GM12872 (cell line): ENCODE measurements around the gene SEC31A.
A peak's percentile ranks its signal among the peaks of the same experiment; 100 is the strongest.

ENCODE experiments used
- TF ChIP-seq, protein P1 (sequence below): IDR thresholded peaks from 3 replicates; pipeline ENCODE4 v1.5.1; 2011; ENCODE audit warnings: low read depth, mild to moderate bottlenecking, low read length, moderate library complexity; ENCODE audit not compliant: insufficient read depth

The SEC31A gene

GRCh38 chr4:82900411-82901182, 9.6 kb upstream of the SEC31A start, which contains the start of gene THAP9:
Gene THAP9 (plus strand): TSS chr4:82900735. CDS start chr4:82900803, 68 bp downstream.
- TF ChIP-seq, protein P1, sequence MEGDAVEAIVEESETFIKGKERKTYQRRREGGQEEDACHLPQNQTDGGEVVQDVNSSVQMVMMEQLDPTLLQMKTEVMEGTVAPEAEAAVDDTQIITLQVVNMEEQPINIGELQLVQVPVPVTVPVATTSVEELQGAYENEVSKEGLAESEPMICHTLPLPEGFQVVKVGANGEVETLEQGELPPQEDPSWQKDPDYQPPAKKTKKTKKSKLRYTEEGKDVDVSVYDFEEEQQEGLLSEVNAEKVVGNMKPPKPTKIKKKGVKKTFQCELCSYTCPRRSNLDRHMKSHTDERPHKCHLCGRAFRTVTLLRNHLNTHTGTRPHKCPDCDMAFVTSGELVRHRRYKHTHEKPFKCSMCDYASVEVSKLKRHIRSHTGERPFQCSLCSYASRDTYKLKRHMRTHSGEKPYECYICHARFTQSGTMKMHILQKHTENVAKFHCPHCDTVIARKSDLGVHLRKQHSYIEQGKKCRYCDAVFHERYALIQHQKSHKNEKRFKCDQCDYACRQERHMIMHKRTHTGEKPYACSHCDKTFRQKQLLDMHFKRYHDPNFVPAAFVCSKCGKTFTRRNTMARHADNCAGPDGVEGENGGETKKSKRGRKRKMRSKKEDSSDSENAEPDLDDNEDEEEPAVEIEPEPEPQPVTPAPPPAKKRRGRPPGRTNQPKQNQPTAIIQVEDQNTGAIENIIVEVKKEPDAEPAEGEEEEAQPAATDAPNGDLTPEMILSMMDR, result no peak

DNA sequence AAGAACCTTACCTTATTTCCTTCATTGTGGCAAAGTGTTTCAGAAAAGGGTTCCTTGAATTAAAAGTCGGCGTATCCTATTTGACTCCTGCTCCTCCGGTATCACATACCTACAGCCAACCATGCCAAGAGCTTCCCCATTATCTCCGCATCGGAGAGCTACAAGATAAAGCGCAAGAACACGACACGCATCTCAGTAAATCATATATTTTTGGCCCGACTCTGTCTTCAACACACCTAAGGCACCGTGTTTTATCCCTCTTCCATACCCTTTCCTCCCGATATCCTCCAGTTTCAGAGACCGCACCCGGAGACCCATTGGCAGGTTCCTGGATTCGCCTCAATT, 9.1 kb upstream of the SEC31A start:
- TF ChIP-seq, protein P1, result no peak

DNA sequence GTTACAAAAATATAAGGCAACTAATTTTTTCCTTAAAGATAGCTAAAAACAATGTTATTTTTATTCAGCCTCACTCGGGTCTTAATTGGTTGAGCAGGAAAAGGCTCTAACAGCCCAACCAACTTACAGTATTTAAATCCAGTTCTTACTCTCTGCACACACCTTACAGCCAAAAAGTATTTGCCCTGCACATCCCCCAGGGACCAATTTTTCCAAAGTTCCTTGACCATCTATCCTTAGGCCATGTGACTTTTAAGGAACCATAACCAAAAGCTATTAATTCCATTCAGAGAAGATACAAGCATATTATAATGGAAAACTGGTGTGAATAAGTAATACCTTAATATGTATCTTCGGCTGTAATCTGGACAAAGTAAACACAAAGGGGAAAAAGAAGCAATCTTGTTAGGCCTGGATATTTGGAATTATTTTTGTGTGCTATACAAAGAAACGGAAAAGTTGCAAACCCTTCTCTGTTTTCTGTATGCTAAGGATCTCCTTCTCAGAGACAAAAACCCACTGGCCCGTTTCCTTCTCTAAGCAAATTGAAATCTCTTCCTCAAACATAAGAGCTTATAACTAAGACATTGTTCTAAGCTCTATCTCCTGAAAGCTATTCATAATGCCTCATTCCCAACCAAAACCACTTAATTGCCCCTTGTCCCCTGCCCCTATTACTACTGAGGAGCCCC, 8.6 kb upstream of the SEC31A start:
- TF ChIP-seq, protein P1, result no peak

GRCh38 chr4:82898322-82899243, 7.6 kb upstream of the SEC31A start:
- TF ChIP-seq, protein P1, result peak; percentile 24; the same call in 1 of the 3 replicates

- TF ChIP-seq, protein P1, result no peak
These were observed 5.8 kb upstream of the SEC31A start for GRCh38 chr4:82896755-82897154.

DNA sequence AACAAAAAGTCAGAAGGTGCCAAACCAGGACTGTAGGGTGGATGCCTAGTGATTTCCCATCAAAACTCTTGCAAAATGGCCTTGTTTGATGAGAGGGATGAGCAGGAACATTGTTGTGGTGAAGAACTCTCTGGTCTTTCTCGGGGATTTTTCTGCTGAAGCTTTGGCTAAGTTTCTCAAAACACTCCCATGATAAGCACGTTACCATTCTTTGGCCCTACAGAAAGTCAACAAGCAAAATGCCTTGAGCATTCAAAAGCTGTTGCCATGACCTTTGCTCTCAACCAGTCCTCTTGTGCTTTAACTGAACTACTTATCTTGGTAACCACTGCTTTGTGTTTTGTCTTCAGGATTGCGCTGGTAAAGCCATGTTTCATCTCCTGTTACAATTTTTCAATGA, 3.0 kb upstream of the SEC31A start:
- TF ChIP-seq, protein P1, result no peak

GRCh38 chr4:82892467-82892802, 1.5 kb upstream of the SEC31A start:
- TF ChIP-seq, protein P1, result no peak
